Right forelimb (tissue), 1 donor: ENCODE measurements around the gene ESRP2.

Experiments used
- DNase-seq: peaks from one replicate; pipeline ENCODE4 v3.0.0-alpha.2; 2018

The ESRP2 gene

DNA sequence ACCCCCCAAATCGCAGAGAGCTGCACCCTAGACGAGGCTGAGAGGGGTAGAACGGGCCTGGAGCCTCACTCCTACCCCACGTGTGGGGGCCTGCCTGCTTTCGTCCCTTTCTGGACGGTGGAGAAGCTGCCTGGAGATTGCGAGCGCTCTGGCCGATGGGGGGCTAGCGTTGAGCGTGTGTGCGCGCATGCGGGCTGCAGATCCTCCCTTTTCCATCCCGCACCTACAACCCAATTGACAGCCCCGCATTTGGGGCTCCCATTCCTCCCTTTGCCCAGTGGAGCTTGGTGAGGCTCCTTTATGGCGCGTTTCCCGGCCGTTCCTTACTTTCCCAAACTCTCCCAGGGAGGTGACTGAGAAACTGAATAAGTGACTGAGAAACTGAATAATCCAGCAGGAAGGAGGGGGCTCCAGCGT is 907 bp upstream of the ESRP2 start:
- DNase-seq: no peak

DNA sequence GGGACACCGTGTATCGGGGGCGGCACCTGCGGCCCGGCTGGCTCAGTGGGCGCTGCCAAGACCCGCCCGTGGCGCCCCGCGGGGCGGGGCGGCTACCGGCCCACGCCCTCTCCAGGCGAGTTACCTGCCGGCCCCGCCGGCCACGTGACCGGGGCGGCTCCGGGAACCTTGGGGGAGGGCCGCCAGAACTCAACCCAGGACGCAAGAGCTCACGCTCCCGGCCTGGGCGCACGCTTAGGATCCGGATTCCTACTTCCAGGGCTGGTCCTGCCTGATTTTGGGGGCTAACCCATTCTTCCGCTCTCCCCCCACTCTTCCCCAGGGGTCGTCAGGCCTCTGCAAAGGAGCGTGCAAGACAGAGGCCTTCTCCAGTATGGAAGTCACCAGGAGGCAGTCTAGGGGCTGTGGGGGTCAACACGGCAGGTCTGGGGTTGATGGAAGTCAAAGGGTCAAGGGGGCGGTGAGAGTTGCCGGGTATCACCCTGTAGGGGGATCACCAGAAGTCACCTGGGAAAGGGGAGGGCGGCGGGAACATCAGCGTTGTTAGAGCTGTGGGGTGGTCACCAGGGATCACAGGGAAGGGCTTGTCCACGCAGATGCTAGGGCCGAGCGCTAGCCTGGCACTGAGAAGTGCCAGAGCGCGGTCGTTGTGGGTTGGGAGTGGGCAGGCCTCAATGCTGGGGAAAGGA is 354 bp upstream of the ESRP2 start:
- DNase-seq: no peak

DNA sequence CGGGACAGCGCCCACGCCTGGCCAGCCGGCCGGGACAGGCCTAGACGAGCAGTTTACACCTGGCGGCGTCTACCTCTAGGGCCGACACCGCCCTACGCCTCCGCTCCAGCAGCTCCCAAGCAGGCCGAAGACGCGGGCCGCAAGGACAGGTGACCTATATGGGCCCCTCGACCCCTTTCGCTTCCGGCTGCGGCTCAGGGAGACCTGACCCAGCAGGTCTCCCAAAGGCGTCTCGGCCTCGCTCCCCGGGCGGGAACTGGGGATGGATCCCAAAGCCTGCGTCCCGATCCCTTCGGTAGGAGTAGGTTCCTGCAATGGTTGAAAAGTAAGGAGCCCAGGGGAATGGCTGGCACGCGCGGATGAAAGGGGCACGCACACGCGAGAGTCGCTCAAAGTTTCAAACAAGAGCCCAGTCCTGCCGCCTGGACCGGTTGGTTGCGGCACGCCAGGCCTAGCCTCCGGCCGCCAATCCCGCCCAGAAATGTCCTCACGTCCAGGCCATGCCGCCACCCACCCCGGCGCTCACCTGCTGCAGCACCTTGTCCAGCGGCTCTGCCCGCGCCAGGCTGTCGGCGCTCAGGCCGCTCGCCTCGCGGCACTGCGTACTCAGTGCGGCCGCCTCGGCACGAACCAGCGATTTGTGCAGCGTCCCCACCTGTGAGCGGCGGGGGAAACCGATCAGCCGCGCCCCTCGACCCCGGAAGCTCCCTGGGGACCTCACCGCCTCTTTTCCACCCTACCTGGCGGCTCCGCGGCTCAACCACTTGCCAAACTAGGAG is 630 bp downstream of the ESRP2 start:
- no peak for DNase-seq

DNA sequence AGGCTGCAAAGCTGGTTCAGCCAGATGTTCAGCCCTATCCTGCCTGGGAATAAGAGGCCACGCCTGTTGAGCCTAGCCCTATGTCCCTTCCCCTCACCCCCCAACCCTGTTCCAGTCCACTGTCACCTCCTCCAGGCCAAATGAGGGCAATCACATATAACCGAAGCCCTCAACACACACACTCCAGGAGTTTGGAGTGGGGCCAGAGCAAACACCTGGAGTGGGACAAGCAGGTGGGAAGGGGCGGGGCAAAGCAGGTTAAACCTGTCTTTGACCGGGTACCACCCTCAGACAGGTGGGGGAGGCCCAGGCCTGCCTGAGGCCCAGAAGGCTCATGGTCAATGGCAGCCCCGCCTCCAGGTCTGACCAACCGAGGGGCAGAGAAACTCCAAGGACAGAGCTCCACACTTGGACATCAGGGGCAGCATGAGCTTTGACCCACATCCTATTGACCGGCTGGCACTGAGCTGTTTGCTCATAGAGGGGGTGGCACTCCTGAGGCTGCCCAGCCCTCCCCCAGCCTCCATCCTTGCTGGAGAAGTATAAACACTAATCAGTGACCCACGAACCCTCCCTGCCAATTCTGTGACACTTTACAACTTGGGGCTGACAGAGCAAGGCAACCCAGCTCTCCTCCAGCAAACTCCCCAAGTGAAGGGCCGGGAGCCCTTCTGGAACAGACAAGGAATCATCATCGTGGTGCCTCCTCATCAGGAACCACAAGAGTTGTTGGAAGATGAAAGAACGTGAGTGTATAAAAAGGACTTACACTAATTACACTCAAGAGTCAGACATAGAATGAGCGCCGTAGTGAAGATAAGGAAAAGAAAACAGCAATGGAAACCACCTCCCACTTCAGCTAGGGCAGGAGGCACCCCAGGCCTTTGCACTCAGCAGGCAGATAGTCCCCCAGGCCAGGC is 1.5 kb downstream of the ESRP2 start:
- no peak for DNase-seq

DNA sequence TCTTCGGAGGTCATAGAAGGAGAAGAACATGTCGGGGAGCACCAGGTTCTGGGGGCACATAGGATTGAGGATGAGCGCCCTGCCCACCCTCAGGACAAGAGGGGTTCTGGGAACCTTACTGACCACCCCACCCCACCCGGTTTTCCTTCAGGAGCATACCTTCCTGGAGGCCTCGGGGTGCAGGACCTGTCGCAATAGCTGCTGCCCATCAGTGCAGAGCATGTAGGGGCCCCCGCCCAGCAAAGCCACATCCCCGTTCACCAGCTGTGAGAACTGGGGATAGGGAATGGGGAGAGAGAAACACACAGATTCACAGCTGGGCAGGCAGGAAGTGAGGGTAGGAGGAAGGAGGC is 2.1 kb downstream of the ESRP2 start:
- no peak for DNase-seq

DNA sequence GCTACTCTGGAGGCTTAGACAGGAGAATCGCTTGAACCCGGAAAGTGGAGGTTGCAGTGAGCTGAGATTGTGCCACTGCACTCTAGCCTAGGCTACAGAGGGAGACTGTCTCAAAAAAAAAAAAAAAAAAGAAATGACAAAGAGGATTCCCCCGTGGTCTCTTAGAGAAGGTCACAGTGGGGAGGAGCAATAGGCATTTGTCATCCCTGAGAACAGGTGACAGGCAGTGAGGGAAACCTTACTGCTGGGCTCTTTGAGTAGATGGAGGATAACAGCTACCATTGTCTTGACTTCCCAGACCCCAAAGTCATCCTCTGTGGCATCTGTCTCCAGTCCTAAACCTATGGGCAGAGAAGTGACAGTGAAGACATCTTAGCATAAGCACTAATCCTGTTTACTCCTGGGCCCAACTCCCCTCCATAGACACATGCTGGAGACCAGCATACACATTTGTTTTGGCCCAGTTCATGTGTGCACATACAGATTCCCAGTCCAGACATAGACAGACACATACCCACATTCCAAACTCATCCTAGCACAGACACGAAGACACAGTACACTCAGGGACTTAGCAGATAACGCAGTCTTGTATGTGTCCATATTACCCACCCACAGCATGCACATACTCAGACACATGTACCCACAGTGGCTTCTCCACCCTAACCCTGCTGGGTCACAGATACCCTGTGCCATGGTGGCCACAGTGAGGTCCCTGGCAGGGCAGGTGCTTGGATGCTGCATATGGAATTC is 2.7 kb downstream of the ESRP2 start:
- DNase-seq: no peak

DNA sequence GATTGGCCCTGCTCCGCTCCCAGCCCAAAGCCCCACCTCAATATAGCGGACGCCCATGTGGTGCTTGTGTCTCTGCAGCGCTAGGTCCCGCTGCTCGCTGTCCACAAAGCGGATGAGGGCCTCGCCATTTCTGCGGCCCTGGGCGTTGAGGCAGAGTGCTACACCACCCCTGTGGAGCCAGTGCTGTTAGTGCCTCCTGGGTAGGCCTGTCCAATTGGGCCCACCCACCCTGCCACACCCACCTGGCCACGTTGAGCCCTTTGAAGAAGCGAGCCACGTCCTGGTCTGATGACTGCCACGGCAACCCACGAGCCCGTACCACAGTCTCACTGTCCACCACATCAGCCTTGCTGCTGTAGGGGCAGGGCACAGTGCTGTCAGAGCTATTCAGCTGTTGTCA is 3.6 kb downstream of the ESRP2 start:
- no peak for DNase-seq

DNA sequence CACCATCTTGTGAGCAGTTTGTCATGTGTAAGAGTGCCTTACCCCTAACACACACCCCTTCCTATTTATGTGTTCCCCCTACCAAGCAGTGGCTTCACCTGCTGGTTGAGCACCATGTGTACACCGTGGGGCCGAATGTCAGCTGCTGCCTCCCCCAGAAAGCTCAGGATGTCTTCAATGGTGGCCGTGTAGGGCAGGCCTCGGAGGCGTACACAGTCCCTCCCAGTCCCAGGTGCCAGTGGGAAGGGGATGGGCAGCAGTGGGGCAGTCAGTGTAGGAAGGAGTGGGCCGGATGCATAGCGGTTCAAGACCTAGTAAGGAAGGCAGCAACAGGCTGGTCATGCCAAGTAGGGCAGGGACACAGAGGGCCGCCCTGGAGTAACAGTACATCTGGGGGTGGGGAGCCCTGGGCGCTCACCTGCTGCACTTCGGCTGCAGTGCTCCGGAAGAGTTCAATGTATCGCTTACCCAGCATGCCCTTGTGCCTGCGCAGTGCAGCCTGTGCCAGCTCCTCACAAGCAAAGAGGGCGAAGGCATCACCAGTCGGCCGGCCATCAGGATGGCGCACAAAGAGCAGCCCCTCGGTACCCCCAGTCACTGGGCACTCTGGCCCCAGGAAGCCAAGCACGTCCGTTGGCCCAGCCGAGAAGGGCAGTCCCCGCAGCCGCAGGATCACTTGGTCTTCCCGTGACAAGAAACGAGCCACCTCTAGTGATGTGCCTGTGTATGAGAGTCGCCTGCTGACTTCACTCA is 4.4 kb downstream of the ESRP2 start:
- no peak for DNase-seq

DNA sequence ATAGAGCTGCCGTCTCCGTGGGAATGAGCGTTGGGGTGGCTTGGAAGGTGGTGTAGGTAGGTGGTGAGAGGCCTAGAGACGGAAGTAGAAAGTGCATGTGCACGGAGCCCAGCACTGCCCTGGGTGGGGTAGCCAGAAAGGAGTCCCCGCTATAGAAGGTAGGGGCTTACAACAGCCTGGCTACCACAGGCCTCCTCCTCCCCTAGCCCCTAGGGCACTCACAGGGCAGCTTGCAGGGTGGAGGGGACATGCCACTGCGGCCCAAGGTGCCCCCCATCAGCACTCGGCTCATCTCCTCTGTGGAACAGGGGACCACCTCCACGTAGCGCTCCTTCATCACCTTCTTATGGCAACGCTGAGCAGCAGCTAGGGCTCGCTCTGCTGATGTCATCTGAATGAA is 5.0 kb downstream of the ESRP2 start:
- no peak for DNase-seq

DNA sequence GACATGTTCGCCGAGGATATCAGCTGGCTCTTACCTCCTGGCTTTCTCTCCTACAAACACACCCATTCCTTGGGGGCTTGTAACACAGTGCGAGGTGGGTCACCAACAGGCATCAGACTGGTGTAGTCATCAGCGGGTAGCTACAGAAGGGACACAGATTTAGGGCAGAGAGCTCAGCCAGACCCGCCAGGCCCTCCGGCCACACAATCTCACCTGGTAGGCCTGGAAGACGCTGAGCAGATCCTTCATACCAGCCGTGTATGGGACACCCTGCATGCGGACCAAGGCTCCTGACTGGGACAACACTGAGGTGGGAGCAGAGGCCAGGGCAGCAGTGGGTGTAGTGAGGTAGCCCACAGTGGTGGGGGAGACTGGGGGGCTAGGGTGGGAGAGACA is 5.8 kb downstream of the ESRP2 start:
- DNase-seq: no peak

DNA sequence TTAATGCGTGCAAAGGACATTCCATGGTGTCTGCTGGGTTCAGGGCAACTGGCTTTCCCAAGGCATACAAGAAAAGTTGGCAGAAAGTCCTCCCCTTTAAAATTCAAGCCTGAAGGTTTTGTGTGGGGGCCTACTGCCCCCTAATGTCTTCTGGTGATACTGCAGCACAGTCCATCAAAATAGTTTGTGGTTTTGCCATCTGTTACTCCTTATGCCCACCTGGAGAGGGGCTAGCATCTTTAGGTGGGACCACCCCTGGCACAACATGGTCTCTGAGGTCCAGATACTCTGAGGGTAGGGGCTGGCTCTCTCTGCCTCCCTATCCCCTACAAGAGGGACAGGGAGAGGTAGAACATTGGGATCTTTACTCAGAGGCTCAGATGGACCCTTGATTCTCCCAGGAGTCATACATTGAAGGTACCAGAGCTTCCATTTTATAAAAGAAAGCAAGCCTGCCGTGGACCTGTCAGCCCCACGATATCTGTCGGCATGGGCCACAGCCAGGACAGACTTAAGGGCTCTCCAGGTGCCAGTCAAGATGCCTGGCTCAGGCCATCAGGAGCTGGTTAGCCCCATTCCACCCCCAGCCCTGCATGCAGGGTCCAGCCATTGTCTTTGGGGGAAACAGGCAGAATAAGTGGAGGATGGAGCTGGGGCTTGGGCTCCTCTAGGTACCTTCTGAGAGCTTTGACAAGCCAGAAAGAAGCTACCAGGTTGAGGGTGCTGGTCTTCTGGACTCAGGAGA is 6.3 kb downstream of the ESRP2 start:
- no peak for DNase-seq

DNA sequence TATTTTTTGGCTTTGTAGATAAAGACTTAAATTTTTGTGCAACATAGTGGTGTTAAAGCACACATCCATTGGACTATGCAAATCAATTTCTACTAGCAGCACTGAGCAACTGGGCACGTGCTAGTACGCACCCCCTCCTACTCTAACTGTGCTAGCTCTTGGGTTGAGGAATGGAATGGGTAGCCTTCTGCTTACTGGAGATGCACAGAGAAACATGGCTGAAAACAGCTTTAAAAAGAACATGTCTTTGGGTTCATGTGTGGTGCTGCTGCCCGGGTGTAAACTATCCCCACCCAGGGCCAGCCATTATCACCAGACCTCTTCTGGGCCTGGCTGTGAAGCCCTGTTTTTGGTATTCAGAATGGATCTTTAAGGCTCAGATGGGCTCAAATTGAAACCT is 7.3 kb downstream of the ESRP2 start:
- no peak for DNase-seq

DNA sequence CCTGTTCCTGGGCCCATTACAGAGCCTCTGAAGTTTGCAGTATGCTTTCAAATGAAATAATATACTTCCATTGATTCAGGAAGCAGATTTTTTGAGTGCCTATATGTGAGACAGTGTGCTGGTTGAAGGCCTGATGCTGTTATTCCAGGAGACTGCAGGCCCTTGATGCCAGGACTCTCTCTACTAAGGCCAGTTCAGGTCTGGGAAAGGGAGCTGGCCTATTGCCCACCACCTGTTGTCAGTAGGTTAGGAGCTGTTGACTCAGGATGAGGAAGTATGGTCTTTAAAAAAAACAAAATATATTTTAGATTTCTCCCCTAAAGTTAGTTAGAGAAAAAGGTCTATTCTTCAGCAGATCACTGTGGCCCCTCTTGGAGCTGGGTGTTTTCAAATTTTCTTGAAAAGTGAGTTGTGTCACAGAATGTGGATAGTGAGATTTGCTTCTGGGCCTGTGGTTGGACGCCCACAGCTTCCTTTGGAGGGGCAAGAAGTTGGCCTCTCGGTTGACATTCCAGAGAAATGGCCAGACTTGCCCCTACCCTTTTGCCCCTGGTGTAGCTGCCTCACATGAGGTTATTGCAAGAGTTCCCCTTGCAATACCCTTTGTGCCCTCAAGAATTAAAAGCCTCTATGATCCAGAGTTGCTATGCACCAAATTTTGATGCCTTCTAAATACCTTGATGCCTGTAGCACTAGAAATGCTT is 7.9 kb downstream of the ESRP2 start:
- no peak for DNase-seq

DNA sequence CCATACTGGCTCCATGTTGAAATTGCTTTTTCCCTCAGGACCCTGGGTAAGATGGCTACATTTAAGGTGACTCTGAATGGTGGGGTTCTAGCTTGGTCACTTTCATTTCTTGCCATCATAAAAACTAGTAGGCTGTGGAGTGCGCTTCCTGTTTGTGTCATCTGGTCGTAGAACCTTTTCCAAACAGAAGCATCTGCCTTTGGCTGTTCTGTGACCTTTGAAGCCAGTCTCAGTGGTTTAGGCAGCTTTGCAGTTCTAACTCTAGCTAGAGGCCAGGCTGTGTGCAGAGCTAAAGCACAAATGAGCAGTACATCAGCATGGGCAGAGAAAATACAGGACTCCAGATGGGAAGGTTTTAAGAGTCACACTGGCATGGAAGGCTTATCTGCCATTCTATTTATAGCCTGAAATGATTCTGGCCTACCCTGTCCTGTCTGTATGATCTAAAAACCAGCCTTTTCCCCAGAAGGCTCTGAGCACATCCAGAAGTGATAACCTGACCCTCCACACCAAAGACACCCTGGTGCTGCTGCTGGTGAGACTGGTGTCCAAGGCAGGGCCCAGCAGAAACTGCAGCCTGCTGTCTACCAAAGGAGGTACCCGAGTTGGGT is 8.6 kb downstream of the ESRP2 start:
- DNase-seq: no peak

DNA sequence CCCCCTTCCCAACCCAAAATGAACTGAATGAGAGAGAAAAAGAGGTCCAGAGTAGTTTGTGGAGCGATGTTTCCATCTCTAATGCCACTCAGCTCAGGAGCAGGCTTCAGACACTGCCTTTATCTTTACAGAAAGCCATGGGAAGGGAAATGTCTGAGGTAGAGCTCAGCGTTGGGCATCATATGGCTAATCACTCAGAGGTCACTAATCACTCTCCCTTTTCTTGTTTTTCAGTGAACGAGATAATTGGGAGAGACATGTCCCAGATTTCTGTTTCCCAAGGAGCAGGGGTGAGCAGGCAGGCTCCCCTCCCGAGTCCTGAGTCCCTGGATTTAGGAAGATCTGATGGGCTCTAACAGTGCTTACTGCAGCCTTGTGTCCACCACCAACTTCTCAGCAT is 9.8 kb downstream of the ESRP2 start:
- DNase-seq: no peak

DNA sequence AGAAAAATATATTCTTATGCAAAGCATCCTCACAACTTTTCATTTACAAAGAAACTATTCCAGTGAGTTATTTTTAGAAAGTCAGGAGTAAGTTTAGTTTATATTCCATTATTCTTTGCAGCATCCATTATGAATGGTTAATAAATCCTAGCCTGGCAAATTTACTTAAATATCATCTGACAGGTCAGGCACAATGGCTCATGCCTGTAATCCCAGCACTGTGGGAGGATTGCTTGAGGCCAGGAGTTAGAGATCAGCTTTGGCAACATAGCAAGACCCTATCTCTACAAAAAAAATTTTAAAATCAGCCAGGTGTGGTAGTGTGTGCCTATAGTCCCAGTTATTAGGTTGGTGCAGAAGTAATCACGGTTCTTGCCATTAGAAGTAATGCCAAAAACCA is 12.9 kb downstream of the ESRP2 start:
- no peak for DNase-seq

DNA sequence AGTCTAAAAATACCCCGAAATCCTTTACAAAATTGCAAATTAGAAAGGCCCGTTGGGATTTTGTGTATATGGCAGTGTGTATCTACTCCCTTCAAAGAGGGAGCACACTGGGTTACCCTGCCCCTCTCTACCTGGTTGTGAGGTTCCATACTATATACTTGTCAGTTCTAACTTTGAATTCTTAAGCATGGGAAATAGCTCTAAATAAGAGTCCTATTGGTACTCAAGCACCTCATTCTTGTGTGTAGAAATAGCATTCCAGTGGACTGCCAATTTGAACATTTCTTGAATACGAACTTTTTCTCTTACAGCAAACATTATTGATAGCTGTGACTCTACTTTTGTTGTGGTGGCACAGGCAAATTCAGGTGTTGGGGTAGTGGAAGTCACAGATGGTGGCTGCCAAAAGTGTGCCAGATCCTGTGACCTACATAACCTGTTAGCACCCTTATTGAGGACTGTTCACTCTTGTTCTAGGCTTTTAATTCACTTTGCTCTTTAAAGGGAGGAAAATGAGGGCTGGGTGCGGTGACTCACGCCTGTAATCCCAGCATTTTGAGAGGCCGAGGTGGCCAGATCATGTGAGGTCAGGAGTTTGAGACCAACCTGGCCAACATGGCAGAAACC is 16.1 kb downstream of the ESRP2 start:
- DNase-seq: no peak

DNA sequence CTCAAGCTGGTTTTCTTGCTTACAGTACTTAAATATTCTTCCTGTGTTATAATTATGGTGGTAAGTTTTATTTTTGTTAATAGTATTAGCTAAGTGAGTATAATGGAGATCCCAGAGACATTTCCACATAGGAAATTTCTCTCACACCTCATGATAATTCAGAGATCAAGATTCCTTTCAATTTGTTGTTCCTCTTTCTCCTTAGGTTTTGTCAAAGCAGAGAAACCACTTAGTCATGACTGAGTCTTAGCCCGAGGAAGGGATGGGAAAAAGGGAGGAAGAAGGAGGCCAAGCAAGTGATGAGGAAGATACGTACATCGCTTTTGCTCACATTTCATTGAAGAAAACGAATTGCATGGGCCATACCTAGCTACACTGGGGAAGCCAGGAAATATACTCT is 18.4 kb downstream of the ESRP2 start:
- no peak for DNase-seq

DNA sequence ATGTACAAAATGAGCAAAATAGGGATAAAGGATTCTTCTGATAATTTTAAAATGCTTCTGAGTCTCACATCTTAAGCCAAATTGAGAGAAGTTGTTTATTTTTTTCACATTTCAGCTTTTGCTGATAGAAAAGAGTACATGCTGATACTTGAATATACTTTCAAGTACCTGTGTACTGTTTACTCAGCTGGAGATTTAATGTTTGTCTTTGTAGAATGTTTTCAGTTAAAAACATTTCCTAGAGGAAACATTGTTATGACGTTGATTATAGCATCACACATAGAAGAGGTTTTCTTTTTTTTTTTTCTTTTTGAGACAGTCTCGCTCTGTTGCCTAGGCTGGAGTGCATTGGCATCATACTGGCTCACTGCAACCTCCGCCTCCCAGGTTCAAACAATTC is 19.7 kb downstream of the ESRP2 start:
- DNase-seq: no peak

DNA sequence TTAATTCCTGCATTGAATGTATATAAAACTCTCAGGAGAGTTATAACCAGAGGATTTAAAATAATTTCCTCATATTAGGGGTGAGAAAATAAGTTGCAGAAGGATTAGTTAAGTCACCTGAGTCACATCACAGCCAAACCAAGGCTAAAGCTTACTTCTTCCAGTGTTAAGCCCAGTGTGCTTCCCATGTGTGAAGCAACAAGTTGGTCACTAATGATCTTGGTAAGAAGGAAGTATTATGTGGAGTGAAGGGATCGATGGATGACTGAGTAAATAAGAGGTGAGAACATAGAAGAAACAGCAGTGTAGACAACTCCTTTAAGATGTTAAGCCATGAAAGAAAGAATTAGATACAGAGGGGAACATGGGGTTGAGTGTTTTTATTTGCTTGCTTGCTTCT is 20.6 kb downstream of the ESRP2 start:
- no peak for DNase-seq
